ENCODE measurements around the gene SECISBP2L. TPM values are rescaled to one million over a fixed set of nuclear protein-coding genes. Genes with fewer than 3 reads are reported as not detected.
A peak's percentile ranks its signal among the peaks of the same experiment; 100 is the strongest.

SECISBP2L gene
- polyA plus RNA-seq, 12 donors, result 24.8 to 43.8 (median 33.7) TPM; not detected in 1

DNA sequence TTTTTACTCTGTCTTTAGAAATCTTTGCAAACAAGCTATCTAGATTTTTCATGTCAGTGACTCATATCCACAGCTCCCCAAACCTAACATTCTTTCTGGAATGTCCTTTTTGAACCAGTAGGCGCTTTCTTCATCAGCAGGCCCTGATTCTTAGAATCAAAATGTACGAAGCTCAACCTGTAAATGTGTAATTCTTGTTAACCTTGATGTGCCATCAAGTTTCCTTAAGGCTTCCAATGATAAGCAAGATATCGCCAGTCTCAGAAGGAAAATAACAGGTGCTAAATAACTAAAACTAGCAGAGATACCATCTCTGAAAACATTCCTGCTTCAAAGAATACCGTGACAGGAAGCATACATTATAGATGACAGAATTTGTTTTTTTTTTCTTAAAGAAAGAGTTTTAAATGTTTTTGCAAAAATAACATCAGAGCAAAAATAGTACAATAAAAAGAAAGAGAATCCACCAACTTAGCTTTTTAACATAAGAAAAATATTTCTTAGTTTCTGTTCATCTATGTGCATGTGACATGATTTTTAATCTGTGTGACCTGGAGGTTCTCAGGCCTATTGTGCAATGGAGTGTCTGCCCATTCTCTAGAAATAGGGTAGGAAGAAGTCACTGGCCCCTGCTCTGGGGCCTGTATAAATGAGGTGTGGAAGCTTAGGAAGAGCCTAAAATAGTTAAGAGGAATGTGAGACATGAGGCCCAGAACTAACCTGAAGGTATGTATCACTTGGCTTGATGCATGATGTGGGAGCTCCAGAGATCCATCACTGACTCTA is 14.7 kb upstream of the SECISBP2L start:
- no peak for DNase-seq

- DNase-seq, result no peak
Observed at GRCh38 chr15:49059491-49059890, 13.2 kb upstream of the SECISBP2L start.

GRCh38 chr15:49058559-49058958 is 12.3 kb upstream of the SECISBP2L start:
- no peak for DNase-seq

GRCh38 chr15:49055630-49056029 is 9.4 kb upstream of the SECISBP2L start:
- DNase-seq, result no peak

DNA sequence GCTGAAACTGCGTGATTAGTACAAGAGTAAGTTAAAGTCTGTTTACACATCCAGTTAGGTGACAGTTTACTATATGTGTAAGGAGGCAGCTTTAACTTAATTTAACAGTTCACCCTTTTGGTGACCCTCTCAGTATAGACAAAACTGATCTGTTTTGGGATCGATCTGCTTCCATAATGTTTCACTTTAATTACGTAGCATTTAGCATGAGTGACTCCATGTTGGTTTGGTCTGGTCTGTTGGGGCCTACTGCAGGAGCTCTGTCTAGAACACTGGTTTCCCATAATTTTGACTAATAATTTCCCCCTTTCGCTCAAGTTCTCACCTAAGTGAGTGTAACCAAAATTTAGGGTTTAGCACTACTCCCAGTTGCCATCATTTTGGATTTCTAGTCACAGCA is 6.4 kb upstream of the SECISBP2L start:
- no peak for DNase-seq

DNA sequence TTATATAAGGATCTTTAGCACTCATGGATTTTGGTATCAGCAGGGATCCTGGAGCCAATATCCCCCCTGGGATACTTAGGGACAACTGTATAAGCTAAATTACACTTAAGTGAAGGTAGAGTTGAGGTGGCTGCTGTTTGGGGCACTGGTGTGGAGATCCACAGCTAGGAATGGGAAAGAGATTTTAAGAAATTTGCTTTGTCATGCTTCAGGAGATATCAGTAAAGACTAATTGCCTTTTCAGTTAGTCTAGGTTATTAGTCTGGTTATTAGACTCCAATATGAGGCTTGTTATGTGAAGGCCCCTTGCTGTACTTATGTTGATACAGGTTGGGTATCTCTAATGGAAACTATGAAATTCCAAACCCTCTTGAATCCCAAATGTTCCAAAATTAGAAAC is 1.2 kb upstream of the SECISBP2L start:
- no peak for DNase-seq

GRCh38 chr15:49045751-49046219 is 461 bp downstream of the SECISBP2L start:
- DNase-seq, result peak; percentile 52

DNA sequence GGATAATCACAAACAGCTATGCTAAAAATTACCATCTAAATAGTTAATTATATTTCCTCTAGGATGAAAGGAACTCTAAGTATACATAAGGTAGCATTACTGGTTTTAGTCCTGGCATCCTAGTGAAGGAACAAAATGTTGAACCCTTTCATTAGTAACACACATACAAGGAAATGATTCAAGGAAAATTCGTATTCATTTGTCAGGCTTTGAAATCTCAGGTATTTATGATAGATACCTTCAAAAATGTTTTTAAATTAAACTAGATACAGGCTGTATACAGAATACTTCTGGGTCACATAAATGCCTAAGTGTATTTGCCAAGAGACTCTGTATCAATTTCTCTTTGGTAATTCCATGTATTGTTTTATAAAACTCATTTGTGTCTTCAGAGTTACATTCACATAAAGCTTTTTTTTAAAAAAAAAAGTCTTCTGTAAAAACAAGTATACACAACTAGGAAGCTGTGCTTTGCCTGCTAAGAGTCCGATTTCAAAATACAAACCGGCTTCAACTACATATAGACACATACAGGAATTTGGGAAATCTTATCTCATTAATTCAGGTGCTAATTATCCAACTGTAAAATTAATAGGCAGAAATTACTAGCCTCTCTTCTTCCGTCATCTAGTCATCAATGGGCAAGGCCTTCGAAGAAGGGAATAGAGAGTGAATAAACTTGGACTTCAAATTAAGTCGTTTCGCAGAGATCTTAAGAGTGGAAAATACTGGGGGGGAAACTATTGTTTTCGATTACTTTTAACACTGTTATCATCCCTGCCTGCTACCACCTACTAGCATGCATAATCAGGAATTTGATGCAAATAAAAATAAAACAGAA is 1.3 kb downstream of the SECISBP2L start:
- peak; percentile 14 for DNase-seq

DNA sequence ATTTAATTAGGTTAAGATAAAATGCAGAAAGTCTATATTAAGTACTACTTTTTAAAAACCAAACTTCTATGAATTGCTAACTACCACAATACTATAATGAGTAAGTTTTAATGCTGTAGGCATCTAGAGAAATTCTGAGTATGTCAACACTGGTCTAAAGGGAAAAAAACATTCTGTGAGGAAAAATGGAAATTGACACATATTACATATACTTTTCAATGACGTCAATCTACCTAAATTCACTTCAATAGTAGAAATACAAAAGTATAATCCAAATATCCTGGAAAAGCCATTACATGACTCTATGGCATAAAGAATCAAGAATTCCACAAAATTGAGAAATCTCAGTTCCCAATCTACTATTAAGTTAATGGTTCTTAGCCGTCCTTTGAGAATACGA is 2.2 kb downstream of the SECISBP2L start:
- DNase-seq, result no peak

GRCh38 chr15:49042165-49042564 is 4.1 kb downstream of the SECISBP2L start:
- no peak for DNase-seq

DNA sequence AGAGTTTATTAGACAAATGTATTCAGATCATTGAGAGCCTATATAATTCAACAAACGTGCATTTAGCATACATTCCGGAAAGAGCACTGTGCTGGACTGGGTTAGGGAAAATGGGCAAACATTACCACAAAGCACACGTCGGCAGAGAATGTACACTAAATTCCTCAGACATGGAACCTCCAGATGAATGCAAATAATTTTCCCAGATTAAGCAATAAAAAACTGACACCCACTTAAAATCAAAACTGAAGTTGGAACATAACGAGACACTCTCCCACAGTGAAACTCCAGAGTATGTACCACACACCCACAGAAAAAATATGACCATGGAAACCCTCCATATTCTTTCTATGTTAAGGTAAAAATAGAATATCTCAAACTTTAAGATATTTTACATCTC is 4.8 kb downstream of the SECISBP2L start:
- DNase-seq, result no peak

DNA sequence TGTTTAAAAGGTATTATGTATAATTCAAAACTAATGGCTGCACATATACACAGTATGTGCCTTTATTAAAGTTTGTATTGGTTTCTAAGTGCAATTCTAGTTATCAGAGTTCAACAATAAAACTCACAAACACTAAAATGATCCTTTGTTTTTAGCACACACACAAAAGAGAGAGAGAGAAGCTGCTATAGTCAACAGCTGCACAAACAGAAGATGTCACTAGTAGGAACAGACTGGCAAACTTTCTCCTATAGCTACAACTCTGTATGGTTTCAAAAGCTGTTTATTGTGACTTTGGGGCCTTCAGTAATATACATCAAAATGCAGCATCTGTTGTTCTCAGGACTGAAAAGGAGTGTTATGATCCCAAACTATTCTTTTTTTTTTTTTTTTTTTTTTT is 6.1 kb downstream of the SECISBP2L start:
- DNase-seq, result no peak

DNA sequence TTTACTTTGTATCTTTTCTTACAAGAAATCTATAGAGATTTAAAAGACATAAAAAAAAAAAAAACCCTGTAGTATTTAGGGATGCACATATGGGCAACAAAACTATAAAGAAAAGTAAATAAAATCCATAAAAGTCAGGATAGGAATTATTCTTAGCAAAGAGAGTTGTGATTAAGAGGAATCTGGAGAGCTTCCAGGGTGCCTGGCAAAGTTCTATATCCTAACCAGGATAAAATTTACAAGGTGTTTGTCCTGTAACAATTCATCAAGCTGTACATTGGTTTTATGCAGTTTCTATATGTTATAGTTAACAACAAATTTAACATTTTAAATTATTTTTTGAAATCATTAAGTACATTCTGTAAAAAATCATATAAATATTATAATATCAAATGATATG is 7.9 kb downstream of the SECISBP2L start:
- DNase-seq, result peak; percentile 8

DNA sequence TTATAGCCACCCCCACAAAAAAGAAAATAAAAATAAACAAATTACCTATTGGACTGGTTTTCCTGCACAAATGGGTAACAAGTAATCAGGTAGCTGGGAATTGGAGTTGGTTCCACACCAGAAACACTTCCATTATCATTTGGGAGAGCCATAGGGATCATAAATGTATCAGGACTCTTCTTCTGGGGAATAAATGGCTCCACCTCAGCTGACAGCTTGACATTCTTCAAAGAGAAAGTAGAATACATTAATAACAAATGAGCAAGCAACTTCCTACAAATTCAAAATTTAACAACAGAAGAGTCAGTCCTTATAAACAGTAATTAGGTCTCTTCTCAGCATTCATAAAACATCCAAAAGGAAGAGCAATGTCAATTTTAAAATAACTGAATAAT is 8.7 kb downstream of the SECISBP2L start:
- DNase-seq, result no peak

DNA sequence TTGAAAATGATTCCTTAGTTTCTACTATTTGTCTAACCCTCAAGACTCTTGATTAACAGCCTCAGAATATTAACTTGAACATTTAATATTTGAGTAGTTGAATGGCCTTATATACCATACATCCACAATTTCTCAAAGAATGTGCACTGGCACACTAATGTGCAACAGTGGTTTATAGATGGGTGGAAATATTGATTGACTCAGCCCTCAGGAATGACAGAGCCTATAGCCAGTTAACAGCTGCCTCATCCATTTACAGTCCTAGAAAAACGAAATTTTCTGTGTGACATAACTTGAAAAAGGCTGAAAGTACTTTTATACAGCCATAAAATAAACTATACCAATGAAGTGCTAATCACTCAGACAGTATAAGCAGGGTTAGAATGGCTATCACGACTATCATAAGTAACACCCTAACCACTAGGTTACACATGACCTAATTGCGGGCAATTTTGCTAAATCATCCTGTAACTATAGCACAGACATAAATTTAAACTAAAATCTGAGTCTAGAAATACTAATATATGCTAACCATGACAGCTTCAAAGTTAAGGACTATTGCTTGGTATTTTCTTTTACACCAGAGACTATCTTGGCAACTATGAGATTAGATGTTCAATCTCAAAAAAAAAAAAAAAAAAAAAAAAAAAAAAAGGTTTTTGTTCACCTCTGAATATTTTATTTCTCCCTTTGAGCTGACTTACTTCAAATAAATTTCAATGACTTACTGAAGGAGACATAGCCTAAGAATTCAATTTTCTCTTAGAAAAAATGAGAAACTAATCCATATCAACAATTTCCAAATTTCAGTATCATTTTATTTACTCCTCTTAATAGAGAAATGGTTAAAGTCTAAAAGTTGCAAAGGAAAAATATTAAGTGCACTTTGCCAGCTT is 9.3 kb downstream of the SECISBP2L start:
- no peak for DNase-seq

DNA sequence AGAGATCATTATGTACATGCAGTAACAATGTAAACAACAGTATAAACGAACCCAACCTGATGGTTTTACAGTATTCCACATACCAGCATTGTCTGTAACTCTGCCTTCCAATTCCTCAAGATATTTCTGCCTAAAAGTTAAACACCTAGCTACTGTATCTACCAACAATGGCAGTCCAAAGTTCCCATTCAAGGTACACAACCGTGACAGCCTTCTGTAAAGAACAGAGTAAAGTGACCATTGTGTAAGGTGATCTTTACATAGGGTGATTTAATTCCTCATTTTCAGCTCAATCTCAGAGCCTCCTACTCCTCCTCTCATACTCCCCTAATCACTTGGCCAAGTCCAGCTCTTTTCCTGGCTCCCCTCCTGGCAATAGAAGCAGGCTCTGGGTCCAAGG is 10.4 kb downstream of the SECISBP2L start:
- DNase-seq, result no peak

DNA sequence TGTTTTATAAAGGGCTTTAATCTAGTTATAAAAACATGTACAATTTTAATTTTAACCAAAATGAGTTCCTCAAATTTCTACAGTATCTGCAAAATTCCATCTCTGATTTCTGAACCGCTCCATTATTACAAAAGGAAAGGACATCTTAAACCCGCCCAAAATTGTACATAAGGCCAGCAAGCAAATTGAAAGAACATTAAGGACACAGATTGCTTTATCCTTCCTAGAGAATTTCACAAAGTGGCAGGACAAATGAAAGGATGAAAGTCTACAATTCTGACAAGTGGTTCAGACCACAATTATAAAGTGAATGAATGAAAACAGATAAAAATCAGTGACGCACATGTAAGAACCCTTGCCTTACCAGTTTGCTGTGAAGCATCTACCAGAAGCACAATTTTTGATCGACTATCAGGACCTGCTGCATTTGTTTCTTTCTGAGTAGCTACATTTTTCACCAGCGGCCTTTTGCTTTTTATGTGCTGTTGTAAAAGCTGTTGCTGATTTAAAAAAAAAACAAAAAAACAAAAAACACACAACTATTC is 13.6 kb downstream of the SECISBP2L start:
- no peak for DNase-seq

GRCh38 chr15:49031804-49032203 is 14.4 kb downstream of the SECISBP2L start:
- DNase-seq, result no peak

- no peak for DNase-seq
Observed at GRCh38 chr15:49026700-49027099, 19.5 kb downstream of the SECISBP2L start.

- no peak for DNase-seq
Observed at GRCh38 chr15:49024840-49025239, 21.4 kb downstream of the SECISBP2L start.

DNA sequence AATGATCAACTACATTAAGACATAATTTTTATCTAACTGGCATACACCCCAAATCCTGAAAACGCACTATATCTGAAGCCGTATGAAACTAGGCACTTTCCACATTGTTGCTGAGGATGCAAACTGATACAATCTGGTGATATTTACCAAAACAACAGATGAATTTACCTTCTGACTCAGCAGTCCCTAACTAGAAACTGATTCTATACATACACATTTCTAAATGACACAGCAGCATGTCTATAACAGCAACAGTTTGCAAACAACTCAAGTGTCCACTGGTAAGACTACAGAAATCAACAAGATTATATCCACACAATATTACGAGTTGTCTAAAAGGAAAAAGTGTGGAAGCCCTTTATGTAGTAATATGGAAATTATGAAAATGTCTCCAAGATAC is 22.9 kb downstream of the SECISBP2L start:
- no peak for DNase-seq

DNA sequence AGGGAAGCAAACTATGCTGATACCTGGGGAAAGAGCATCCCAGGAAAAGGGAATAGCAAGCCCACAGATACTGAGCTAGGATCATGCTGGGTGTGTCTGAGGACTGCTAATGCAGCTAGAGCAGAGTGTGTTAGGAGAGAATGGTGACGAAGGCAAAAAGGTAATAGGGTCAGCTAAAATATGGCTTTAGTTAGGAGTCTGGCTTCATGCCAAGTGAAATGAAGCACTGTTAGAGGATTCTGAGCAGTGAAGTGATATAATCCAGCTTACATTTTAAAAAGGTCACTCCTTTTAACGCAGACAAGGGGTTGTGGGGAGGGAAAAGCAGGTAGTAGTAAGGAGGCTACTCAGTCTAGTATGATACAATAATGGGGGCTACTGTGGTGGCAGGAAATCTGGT is 30.4 kb downstream of the SECISBP2L start:
- no peak for DNase-seq
